GM12878 (cell line): ENCODE measurements around the gene FBXW7. TPM values are rescaled to one million over a fixed set of nuclear protein-coding genes. Genes with fewer than 3 reads are reported as not detected.

Source experiments
- ATAC-seq: fragments of 200-7000 bp; cut with Tn5 transposase; 3 replicates; pipeline ENCODE4 v1.9.1; 2020; ENCODE audit warnings: mild to moderate bottlenecking, moderate library complexity
- BruUV-seq: library from RNA; stranded (reverse); fragments of 400-500 nt; replicated peaks from 2 replicates; lab custom pipeline; 2021; lab: Mats Ljungman, UMichigan
- CTCF ChIA-PET: fragments of 300-600 bp; sonication (Branson Sonifier 250); formaldehyde crosslinking; extraction: SDS; loops from one replicate; lab custom pipeline; 2021; ENCODE audit warnings: inconsistent platforms; lab: Yijun Ruan, JAX
- POLR2A ChIA-PET: fragments of 350-600 bp; formaldehyde crosslinking; extraction: SDS; loops from one replicate; lab custom pipeline; 2021; ENCODE audit warnings: inconsistent platforms; lab: Charles Lee
- RAD21 ChIA-PET: fragments of 300-600 bp; sonication (Branson Sonifier 250); formaldehyde crosslinking; loops from one replicate; lab custom pipeline; 2023; ENCODE audit warnings: antibody characterized with exemption; ENCODE audit not compliant: unreplicated experiment; lab: Charles Lee
- SMC1A ChIA-PET: fragments of 300-600 bp; sonication (Branson Sonifier 250); formaldehyde crosslinking; loops from one replicate; lab custom pipeline; 2023; ENCODE audit not compliant: unreplicated experiment, uncharacterized antibody; lab: Charles Lee
- DNase-seq: peaks from one replicate; pipeline ENCODE4 v3.0.0-alpha.2; 2011; ENCODE audit warnings: low read depth, low spot score
- FAIRE-seq: peaks from 3 replicates; lab custom pipeline; 2011; peaks lifted over from hg19 to GRCh38; lab: Jason Lieb, UNC
- H2AFZ ChIP-seq: 2 replicates; pipeline ENCODE4 v1.6.0; 2011; ENCODE audit warnings: low read depth, low read length, control low read depth; ENCODE audit not compliant: control insufficient read depth
- H3K27ac ChIP-seq: 2 replicates; pipeline ENCODE4 v1.5.1; 2011; ENCODE audit warnings: control low read depth; ENCODE audit not compliant: control insufficient read depth, insufficient read depth
- H3K27me3 ChIP-seq, 2 experiments: replicated peaks in 1 of 2; 2 replicates each; pipeline versions ENCODE4 v1.6.0 to v1.6.1; 2011; ENCODE audit warnings: low read length in 1 of 2; ENCODE audit not compliant: control insufficient read depth in 2 of 2, insufficient read depth in 2 of 2
- H3K36me3 ChIP-seq, 2 experiments: 2 replicates each; pipeline ENCODE4 v1.5.1; 2011; ENCODE audit warnings: low read length in 1 of 2; ENCODE audit not compliant: control insufficient read depth in 2 of 2, insufficient read depth in 2 of 2
- H3K4me1 ChIP-seq: 2 replicates; pipeline ENCODE4 v1.6.1; 2011; ENCODE audit warnings: mild to moderate bottlenecking, low read length, moderate library complexity, mixed read lengths; ENCODE audit not compliant: control insufficient read depth, insufficient read depth
- H3K4me2 ChIP-seq: 2 replicates; pipeline ENCODE4 v1.6.0; 2011; ENCODE audit warnings: control low read depth; ENCODE audit not compliant: control insufficient read depth, insufficient read depth
- H3K4me3 ChIP-seq: fragments of 200-600 bp; sonication (generic); 2 replicates; pipeline ENCODE4 v1.5.1; 2016
- H3K79me2 ChIP-seq: 2 replicates; pipeline ENCODE4 v1.6.0; 2011; ENCODE audit warnings: low read length; ENCODE audit not compliant: control insufficient read depth, insufficient read depth
- H3K9ac ChIP-seq: 2 replicates; pipeline ENCODE4 v1.8.0; 2011; ENCODE audit warnings: low read length, control low read depth, mixed read lengths; ENCODE audit not compliant: control insufficient read depth, insufficient read depth
- H3K9me3 ChIP-seq: replicated peaks from 3 replicates; pipeline ENCODE4 v1.5.1; 2011; ENCODE audit warnings: mild to moderate bottlenecking, low read length; ENCODE audit not compliant: control insufficient read depth, insufficient read depth
- H4K20me1 ChIP-seq: 2 replicates; pipeline ENCODE4 v1.6.0; 2011; ENCODE audit not compliant: control insufficient read depth, insufficient read depth
- ATF7 ChIP-seq: fragments of 450-650 bp; IDR thresholded peaks from 2 replicates; pipeline ENCODE4 v1.6.1; 2016; ENCODE audit warnings: low read depth, mild to moderate bottlenecking
- BMI1 ChIP-seq: fragments of 450-650 bp; IDR thresholded peaks from 2 replicates; pipeline ENCODE4 v1.6.1; 2016; ENCODE audit warnings: mild to moderate bottlenecking, moderate library complexity, borderline replicate concordance
- IKZF1 ChIP-seq: fragments of 450-650 bp; conservative IDR thresholded peaks from 2 replicates; pipeline ENCODE4 v1.6.1; 2017; ENCODE audit warnings: antibody characterized with exemption, mild to moderate bottlenecking
- NR2C1 ChIP-seq: fragments of 450-650 bp; IDR thresholded peaks from 2 replicates; pipeline ENCODE4 v1.6.1; 2017; ENCODE audit warnings: antibody characterized with exemption, mild to moderate bottlenecking, moderate library complexity
- SREBF1 ChIP-seq: IDR thresholded peaks from 2 replicates; pipeline ENCODE4 v1.6.1; 2012; ENCODE audit warnings: mild to moderate bottlenecking, low read length
- SUZ12 ChIP-seq: fragments of 200-600 bp; sonication (generic); IDR thresholded peaks from one replicate; pipeline ENCODE4 v1.6.1; 2018; ENCODE audit warnings: antibody characterized with exemption, mild to moderate bottlenecking; ENCODE audit not compliant: unreplicated experiment
- WGBS: methylation state at CpG from one replicate; pipeline ENCODE4 v1.1.6; 2016; ENCODE audit warnings: low lambda C conversion rate; ENCODE audit not compliant: insufficient replicate concordance, insufficient coverage; ENCODE audit errors: missing lambda C conversion rate; 5-methylcytosine and 5-hydroxymethylcytosine counted together
- in situ Hi-C: fragments of 300-500 bp; cut with MboI; formaldehyde crosslinking; loops from 9 replicates; pipeline ENCODE4 v1.14.3; 2018; ENCODE audit warnings: mixed read lengths
- intact Hi-C: fragments of 100-400 bp; cut with micrococcal nuclease; formaldehyde crosslinking; loops from one replicate; pipeline ENCODE4 v1.14.2; 2022; ENCODE audit not compliant: unreplicated experiment
- polyA plus RNA-seq, 11 experiments: library from polyadenylated mRNA; depleted of rRNA in 4 of 11; unstranded in 6 of 11; stranded (reverse) in 5 of 11; fragments of >200 nt; fragmentation: Nextera tagmentation in 4 of 11; fragmentation: Illumina TruSeq in 1 of 11; extraction: Ambion mirVana in 4 of 11; extraction: Trizol in 1 of 11; gene quantifications; 1 replicate in 1 of 11; 2 replicates in 10 of 11; pipeline versions ENCODE4 v1.2.1 to v1.2.3, GENCODE V29; 2011 to 2016; ENCODE audit warnings: inconsistent platforms in 2 of 11, missing spikeins in 2 of 11, low read depth in 1 of 11
- total RNA-seq, 4 experiments: library from RNA; depleted of rRNA in 3 of 4; stranded (reverse); fragments of >200 nt in 3 of 4; fragmentation: Illumina TruSeq in 1 of 4; extraction: Trizol in 1 of 4; gene quantifications; 2 replicates each; pipeline versions ENCODE4 v1.2.1 to v1.2.3, GENCODE V29; 2013 to 2021
- TF ChIP-seq, protein P1 (sequence below), 3 experiments: IDR thresholded peaks in 2 of 3; conservative IDR thresholded peaks in 1 of 3; 2 replicates each; pipeline ENCODE4 v1.5.1; 2011; ENCODE audit warnings: low read depth in 3 of 3, low read length in 3 of 3, mild to moderate bottlenecking in 3 of 3, control low read depth in 2 of 3, moderate library complexity in 2 of 3, inconsistent platforms in 1 of 3, mixed read lengths in 1 of 3; ENCODE audit not compliant: control insufficient read depth in 2 of 3, insufficient read depth in 1 of 3; ENCODE audit errors: extremely low read depth in 1 of 3
- TF ChIP-seq, protein P2 (sequence below): fragments of 450-650 bp; IDR thresholded peaks from 2 replicates; pipeline ENCODE4 v1.6.1; 2017; ENCODE audit warnings: mild to moderate bottlenecking
- TF ChIP-seq, protein P3 (sequence below): fragments of 450-650 bp; IDR thresholded peaks from 2 replicates; pipeline ENCODE4 v1.6.1; 2016; ENCODE audit warnings: mild to moderate bottlenecking, moderate library complexity, borderline replicate concordance
- TF ChIP-seq, protein P4 (sequence below): IDR thresholded peaks from 2 replicates; pipeline ENCODE4 v1.6.1; 2012; ENCODE audit warnings: low read depth, low read length, improper control_type of control experiment
- TF ChIP-seq, protein P5 (sequence below): fragments of 450-650 bp; IDR thresholded peaks from 2 replicates; pipeline ENCODE4 v1.6.1; 2016; ENCODE audit warnings: mild to moderate bottlenecking

FBXW7 gene
- total and polyA plus RNA-seq, 10 of the 15 experiments (the other 5 are each of a cell fraction or from before 2014, with no cell fraction given), result 35.8 to 118 (median 47.2) TPM

DNA sequence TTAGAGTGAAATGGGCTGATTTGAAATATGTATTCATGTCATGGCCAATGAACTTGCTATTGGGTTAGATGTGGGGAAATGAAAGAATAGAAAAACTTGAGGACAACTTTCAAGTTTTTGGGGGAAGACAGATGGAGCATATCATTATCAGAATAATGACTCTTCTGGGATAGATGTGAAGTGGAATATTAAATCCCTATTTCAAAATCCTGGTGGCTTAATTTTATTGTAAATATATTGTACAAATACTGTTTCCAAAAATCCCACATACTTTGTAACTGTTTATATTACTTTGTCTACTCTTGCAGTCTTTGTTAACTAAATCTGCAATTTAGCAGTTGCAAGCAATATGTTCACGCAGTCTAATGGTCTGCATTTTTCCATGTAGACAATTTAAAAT lies 35.9 kb upstream of the FBXW7 start:
- SMC1A ChIA-PET, result interaction anchor here (1.5 to 2.1 kb wide), 6 partner anchors 10 to 63 kb away, joined by 3 to 11 read pairs (median 4); no protein-coding TSS in a partner anchor
- RAD21 ChIA-PET, result interaction anchor here (1.0 to 1.7 kb wide), 8 partner anchors 10 to 71 kb away, joined by 3 to 7 read pairs (median 4); no protein-coding TSS in a partner anchor
- H3K27me3 ChIP-seq, result no peaks in the 10 kb centered on the region
- no peak for TF ChIP-seq SREBF1
- TF ChIP-seq, protein P1, sequence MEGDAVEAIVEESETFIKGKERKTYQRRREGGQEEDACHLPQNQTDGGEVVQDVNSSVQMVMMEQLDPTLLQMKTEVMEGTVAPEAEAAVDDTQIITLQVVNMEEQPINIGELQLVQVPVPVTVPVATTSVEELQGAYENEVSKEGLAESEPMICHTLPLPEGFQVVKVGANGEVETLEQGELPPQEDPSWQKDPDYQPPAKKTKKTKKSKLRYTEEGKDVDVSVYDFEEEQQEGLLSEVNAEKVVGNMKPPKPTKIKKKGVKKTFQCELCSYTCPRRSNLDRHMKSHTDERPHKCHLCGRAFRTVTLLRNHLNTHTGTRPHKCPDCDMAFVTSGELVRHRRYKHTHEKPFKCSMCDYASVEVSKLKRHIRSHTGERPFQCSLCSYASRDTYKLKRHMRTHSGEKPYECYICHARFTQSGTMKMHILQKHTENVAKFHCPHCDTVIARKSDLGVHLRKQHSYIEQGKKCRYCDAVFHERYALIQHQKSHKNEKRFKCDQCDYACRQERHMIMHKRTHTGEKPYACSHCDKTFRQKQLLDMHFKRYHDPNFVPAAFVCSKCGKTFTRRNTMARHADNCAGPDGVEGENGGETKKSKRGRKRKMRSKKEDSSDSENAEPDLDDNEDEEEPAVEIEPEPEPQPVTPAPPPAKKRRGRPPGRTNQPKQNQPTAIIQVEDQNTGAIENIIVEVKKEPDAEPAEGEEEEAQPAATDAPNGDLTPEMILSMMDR (IDR thresholded peaks at IDR 0.05 in 2 of 3, conservative IDR thresholded peaks at IDR 0.05 in 1 of 3; ENCODE audit: control insufficient read depth in 2 of 3, extremely low read depth in 1 of 3, insufficient read depth in 1 of 3, low read depth in 3 of 3, low read length in 3 of 3), result no peak
- TF ChIP-seq, protein P2, sequence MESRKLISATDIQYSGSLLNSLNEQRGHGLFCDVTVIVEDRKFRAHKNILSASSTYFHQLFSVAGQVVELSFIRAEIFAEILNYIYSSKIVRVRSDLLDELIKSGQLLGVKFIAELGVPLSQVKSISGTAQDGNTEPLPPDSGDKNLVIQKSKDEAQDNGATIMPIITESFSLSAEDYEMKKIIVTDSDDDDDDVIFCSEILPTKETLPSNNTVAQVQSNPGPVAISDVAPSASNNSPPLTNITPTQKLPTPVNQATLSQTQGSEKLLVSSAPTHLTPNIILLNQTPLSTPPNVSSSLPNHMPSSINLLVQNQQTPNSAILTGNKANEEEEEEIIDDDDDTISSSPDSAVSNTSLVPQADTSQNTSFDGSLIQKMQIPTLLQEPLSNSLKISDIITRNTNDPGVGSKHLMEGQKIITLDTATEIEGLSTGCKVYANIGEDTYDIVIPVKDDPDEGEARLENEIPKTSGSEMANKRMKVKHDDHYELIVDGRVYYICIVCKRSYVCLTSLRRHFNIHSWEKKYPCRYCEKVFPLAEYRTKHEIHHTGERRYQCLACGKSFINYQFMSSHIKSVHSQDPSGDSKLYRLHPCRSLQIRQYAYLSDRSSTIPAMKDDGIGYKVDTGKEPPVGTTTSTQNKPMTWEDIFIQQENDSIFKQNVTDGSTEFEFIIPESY, result no peak
- TF ChIP-seq, protein P3, sequence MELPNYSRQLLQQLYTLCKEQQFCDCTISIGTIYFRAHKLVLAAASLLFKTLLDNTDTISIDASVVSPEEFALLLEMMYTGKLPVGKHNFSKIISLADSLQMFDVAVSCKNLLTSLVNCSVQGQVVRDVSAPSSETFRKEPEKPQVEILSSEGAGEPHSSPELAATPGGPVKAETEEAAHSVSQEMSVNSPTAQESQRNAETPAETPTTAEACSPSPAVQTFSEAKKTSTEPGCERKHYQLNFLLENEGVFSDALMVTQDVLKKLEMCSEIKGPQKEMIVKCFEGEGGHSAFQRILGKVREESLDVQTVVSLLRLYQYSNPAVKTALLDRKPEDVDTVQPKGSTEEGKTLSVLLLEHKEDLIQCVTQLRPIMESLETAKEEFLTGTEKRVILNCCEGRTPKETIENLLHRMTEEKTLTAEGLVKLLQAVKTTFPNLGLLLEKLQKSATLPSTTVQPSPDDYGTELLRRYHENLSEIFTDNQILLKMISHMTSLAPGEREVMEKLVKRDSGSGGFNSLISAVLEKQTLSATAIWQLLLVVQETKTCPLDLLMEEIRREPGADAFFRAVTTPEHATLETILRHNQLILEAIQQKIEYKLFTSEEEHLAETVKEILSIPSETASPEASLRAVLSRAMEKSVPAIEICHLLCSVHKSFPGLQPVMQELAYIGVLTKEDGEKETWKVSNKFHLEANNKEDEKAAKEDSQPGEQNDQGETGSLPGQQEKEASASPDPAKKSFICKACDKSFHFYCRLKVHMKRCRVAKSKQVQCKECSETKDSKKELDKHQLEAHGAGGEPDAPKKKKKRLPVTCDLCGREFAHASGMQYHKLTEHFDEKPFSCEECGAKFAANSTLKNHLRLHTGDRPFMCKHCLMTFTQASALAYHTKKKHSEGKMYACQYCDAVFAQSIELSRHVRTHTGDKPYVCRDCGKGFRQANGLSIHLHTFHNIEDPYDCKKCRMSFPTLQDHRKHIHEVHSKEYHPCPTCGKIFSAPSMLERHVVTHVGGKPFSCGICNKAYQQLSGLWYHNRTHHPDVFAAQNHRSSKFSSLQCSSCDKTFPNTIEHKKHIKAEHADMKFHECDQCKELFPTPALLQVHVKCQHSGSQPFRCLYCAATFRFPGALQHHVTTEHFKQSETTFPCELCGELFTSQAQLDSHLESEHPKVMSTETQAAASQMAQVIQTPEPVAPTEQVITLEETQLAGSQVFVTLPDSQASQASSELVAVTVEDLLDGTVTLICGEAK, result no peak
- TF ChIP-seq, protein P4, sequence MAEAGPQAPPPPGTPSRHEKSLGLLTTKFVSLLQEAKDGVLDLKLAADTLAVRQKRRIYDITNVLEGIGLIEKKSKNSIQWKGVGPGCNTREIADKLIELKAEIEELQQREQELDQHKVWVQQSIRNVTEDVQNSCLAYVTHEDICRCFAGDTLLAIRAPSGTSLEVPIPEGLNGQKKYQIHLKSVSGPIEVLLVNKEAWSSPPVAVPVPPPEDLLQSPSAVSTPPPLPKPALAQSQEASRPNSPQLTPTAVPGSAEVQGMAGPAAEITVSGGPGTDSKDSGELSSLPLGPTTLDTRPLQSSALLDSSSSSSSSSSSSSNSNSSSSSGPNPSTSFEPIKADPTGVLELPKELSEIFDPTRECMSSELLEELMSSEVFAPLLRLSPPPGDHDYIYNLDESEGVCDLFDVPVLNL, result no peak
- TF ChIP-seq SUZ12, result no peak
- TF ChIP-seq ATF7, result no peak
- TF ChIP-seq NR2C1, result no peak
- no peak for TF ChIP-seq BMI1
- TF ChIP-seq, protein P5, sequence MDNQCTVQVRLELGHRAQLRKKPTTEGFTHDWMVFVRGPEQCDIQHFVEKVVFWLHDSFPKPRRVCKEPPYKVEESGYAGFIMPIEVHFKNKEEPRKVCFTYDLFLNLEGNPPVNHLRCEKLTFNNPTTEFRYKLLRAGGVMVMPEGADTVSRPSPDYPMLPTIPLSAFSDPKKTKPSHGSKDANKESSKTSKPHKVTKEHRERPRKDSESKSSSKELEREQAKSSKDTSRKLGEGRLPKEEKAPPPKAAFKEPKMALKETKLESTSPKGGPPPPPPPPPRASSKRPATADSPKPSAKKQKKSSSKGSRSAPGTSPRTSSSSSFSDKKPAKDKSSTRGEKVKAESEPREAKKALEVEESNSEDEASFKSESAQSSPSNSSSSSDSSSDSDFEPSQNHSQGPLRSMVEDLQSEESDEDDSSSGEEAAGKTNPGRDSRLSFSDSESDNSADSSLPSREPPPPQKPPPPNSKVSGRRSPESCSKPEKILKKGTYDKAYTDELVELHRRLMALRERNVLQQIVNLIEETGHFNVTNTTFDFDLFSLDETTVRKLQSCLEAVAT, result no peak
- TF ChIP-seq IKZF1, result no peak

More for the DNA sequence above, 35.9 kb upstream of the FBXW7 start:
- no peaks in the 10 kb centered on the region for H3K79me2 ChIP-seq
- H4K20me1 ChIP-seq, result no peaks in the 10 kb centered on the region
- no peaks in the 10 kb centered on the region for H3K36me3 ChIP-seq
- no peak overlapping the region; the same call in 1 of the 2 replicates for H3K4me2 ChIP-seq
- no TSS peak for BruUV-seq
- H3K27ac ChIP-seq, result no peak overlapping the region
- H3K9me3 ChIP-seq, result no peaks in the 10 kb centered on the region; the same call in 2 of the 3 replicates
- DNase-seq (no peak), ATAC-seq (no peak), FAIRE-seq (no peak)
- no peak overlapping the region for H2AFZ ChIP-seq
- H3K4me3 ChIP-seq, result no peak overlapping the region
- 100% methylated on average over 1 of the region's 1 CpG for WGBS
- POLR2A ChIA-PET, result interaction anchor here (1.5 to 2.5 kb wide), 2 partner anchors 10 to 21 kb away, joined by 5 to 10 read pairs; no protein-coding TSS in a partner anchor
- intact Hi-C loops, result no loop called here
- H3K9ac ChIP-seq, result no peak overlapping the region
- H3K4me1 ChIP-seq, result peaks cover 4% of the 10 kb centered on the region; the same call in 1 of the 2 replicates
- in situ Hi-C loops, result no loop called here
- CTCF ChIA-PET, result interaction anchor here (1.0 to 1.4 kb wide), 2 partner anchors 10 to 67 kb away, joined by 3 read pairs; no protein-coding TSS in a partner anchor
